ENCODE results near the gene LPP. TPM values are rescaled to one million over a fixed set of nuclear protein-coding genes. Genes with fewer than 3 reads are reported as not detected.
A peak's percentile ranks its signal among the peaks of the same experiment; 100 is the strongest.

LPP gene
- total and polyA plus RNA-seq, 2 of the 4 experiments (the other 2 are of a cell fraction): 16.0 to 130 TPM

GRCh38 chr3:188812198-188812597 is 658.2 kb downstream of the LPP start:
- Histone ChIP-seq H2BK15ac (ENCODE audit: low read depth, low read length) (no peak overlapping the region), H3K27me3 (ENCODE audit: control insufficient read depth, insufficient read depth, low read length) (no peaks in the 10 kb centered on the region), H3K9ac (ENCODE audit: low read depth, low read length) (no peak overlapping the region), H3K14ac (replicated peaks; ENCODE audit: low read depth, low read length) (no peak overlapping the region), H2AK5ac (ENCODE audit: low read depth, low read length) (no peak overlapping the region), H4K20me1 (ENCODE audit: insufficient read depth, low read length) (peaks cover 3% of the 10 kb centered on the region; the same call in 1 of the 2 replicates), H2AFZ (replicated peaks; ENCODE audit: low read length, poor library complexity) (no peak overlapping the region), H3K27ac (ENCODE audit: insufficient read depth, low read length) (no peak overlapping the region), H3K4me2 (ENCODE audit: low read depth, low read length) (no peak overlapping the region), H4K91ac (ENCODE audit: insufficient read depth, low read depth, low read length) (no peak overlapping the region), H2BK5ac (ENCODE audit: low read depth, low read length, poor library complexity, severe bottlenecking) (peak overlapping the region; percentile 41), H2BK20ac (ENCODE audit: low read depth, low read length) (no peak overlapping the region), H3K18ac (ENCODE audit: low read depth, low read length) (no peak overlapping the region), H3K9me3 (ENCODE audit: control insufficient read depth, insufficient read depth, low read length) (peaks cover 3% of the 10 kb centered on the region; the same call in 1 of the 2 replicates), H3K4me3 (ENCODE audit: insufficient read depth, low read depth, low read length) (no peak overlapping the region), H3K4ac (ENCODE audit: low read depth, low read length) (no peak overlapping the region), H2BK120ac (ENCODE audit: low read depth, low read length) (no peak overlapping the region), H3K4me1 (ENCODE audit: control insufficient read depth, insufficient read depth, low read length) (no peaks in the 10 kb centered on the region), H4K8ac (ENCODE audit: low read depth in 2 of 2, low read length in 2 of 2) (no peak overlapping the region), H4K5ac (ENCODE audit: low read depth, low read length) (no peak overlapping the region), H3K9me1 (ENCODE audit: insufficient read depth, low read length) (peaks cover 4% of the 10 kb centered on the region), H3K56ac (ENCODE audit: extremely low read depth, insufficient read depth, low read length) (no peak overlapping the region), H3K36me3 (ENCODE audit: control insufficient read depth, insufficient read depth, low read length) (peaks cover 1% of the 10 kb centered on the region; the same call in 1 of the 2 replicates), H3K79me1 (ENCODE audit: low read depth in 1 of 2, low read length in 2 of 2) (peaks cover 21 to 51% of the 10 kb centered on the region in 2 experiments), H3K23ac (ENCODE audit: low read depth, low read length) (no peak overlapping the region), H2AK9ac (replicated peaks; ENCODE audit: low read depth, low read length, poor library complexity) (no peak overlapping the region)
- intact Hi-C loops (cut with micrococcal nuclease) (no loop called here), dilution Hi-C loops (cut with HindIII; ENCODE audit: low sequenced_read_pairs, unreplicated experiment) (no loop called here), in situ Hi-C loops (cut with MboI; ENCODE audit: low sequenced_read_pairs) (no loop called here)
- DNase-seq (peak; percentile 29), ATAC-seq (ENCODE audit: low read depth) (peak; percentile 79)
- POLR2A ChIA-PET (ENCODE audit: unreplicated experiment): no interaction called here
- TF ChIP-seq FOS (IDR thresholded peaks at IDR 0.05; ENCODE audit: low read depth, low read length) (no peak), NFE2L2 (IDR thresholded peaks at IDR 0.05; ENCODE audit: low read depth, low read length) (no peak), BHLHE40 (IDR thresholded peaks at IDR 0.05; ENCODE audit: low read depth, low read length) (no peak), MAZ (IDR thresholded peaks at IDR 0.05; ENCODE audit: borderline replicate concordance, low read depth, low read length) (no peak), CTCF (conservative IDR thresholded peaks at IDR 0.05; ENCODE audit: low read depth, low read length) (no peak), SMC3 (IDR thresholded peaks at IDR 0.05; ENCODE audit: low read depth, low read length) (no peak), MXI1 (IDR thresholded peaks at IDR 0.05; ENCODE audit: borderline replicate concordance, low read depth, low read length) (no peak), RAD21 (IDR thresholded peaks at IDR 0.05; ENCODE audit: low read length) (no peak), MAFK (IDR thresholded peaks at IDR 0.05; ENCODE audit: low read depth, low read length) (no peak), RCOR1 (IDR thresholded peaks at IDR 0.05; ENCODE audit: insufficient replicate concordance, low read length) (no peak), CHD1 (IDR thresholded peaks at IDR 0.05; ENCODE audit: low read depth, low read length) (no peak), USF2 (IDR thresholded peaks at IDR 0.05; ENCODE audit: low read depth, low read length) (no peak), ELK1 (IDR thresholded peaks at IDR 0.05; ENCODE audit: borderline replicate concordance, low read depth, low read length) (no peak), CEBPB (IDR thresholded peaks at IDR 0.05; ENCODE audit: low read depth, low read length) (no peak), RFX5 (IDR thresholded peaks at IDR 0.05; ENCODE audit: low read depth, low read length) (no peak), POLR2A (IDR thresholded peaks at IDR 0.05; ENCODE audit: low read depth, low read length) (no peak)
- no TSS peak for BruUV-seq (replicated peaks)
- WGBS, 2 experiments (ENCODE audit: extremely low coverage in 2 of 2, insufficient read length in 1 of 2): no CpG with 5 or more reads among the region's 1 CpG
- CTCF ChIA-PET: interaction anchor here (1.0 kb wide), 1 partner anchor 142 kb away, joined by 3 read pairs; no protein-coding TSS in a partner anchor
